ENCODE data around the gene PRKCH. TPM values are rescaled to one million over a fixed set of nuclear protein-coding genes. Genes with fewer than 3 reads are reported as not detected.

Gene PRKCH
- total RNA-seq, 4 donors from 2014 or later: 34.5 to 51.3 (median 45.0) TPM

- H3K27ac ChIP-seq: peak overlapping the region; percentile 6 to 84 (median 54)
- peaks cover 38 to 77% (median 69%) of the 10 kb centered on the region in 3 donors for H3K4me1 ChIP-seq
- no peak for DNase-seq
- no peaks in the 10 kb centered on the region for H3K36me3 ChIP-seq
- H3K9me3 ChIP-seq: no peaks in the 10 kb centered on the region
- 35 to 41% methylated on average over 2 of the region's 2 CpGs for WGBS, 2 donors
- no peaks in the 10 kb centered on the region for H3K27me3 ChIP-seq
- intact Hi-C loops (cut with DNase I): no loop called here
- TF ChIP-seq POLR2A (IDR thresholded peaks at IDR 0.05) (no peak), CTCF (IDR thresholded peaks at IDR 0.05) (no peak)
- H3K4me3 ChIP-seq: no peak overlapping the region
These were observed 194.9 kb downstream of the PRKCH start for GRCh38 chr14:61516118-61516743.

DNA sequence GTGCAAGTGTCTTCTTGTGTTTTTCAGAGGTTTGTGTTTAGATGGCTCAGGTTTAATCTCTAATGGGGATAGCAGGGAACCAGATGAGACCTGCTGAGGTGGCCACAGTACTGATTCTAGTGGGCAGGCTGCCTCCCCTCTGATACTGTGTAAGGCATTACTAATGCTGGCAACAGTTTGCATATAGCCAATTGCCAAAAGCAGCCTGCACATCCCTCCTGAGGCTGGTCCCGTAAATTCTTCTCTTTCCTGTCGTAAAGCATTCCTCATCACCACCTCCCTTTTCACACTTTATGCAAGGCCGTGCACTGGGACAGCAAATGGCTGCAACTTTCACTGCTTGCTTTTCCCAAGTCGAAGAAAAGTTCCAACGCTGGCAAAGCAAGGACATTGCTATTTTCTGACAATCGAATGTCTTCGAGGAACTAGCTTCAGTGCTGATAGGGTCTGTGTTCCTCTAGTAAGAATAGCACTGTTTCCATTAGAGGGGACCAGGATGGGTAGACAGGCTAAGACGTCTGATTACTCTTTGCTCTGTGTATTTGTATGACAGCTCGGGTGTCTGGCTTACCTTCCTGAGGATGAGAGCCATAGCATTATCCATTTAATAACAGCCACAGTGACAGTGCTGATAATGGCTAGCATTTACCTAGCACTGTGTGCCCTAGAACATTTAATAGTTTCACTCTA lies 195.7 kb downstream of the PRKCH start:
- Histone ChIP-seq H3K4me1 (peaks cover 35 to 68% (median 60%) of the 10 kb centered on the region in 3 donors), H3K36me3 (no peaks in the 10 kb centered on the region), H3K27ac (peak overlapping the region in 3 of 4 donors; percentile 32 to 56 (median 52)), H3K4me3 (no peak overlapping the region), H3K9me3 (no peaks in the 10 kb centered on the region), H3K27me3 (no peaks in the 10 kb centered on the region)
- DNase-seq: no peak
- intact Hi-C loops (cut with DNase I): no loop called here
- TF ChIP-seq CTCF (IDR thresholded peaks at IDR 0.05) (no peak), POLR2A (IDR thresholded peaks at IDR 0.05) (no peak)
- 58 to 69% methylated on average over 9 of the region's 9 CpGs for WGBS, 2 donors

- DNase-seq: no peak
- Histone ChIP-seq H3K4me3 (no peak overlapping the region), H3K27ac (peak overlapping the region in 3 of 4 donors; percentile 6 to 56 (median 32)), H3K36me3 (no peaks in the 10 kb centered on the region), H3K27me3 (no peaks in the 10 kb centered on the region), H3K9me3 (no peaks in the 10 kb centered on the region), H3K4me1 (peaks cover 31 to 68% (median 55%) of the 10 kb centered on the region in 3 donors)
- intact Hi-C loops (cut with DNase I): no loop called here
- TF ChIP-seq CTCF (IDR thresholded peaks at IDR 0.05) (no peak), POLR2A (IDR thresholded peaks at IDR 0.05) (no peak)
- WGBS, 2 donors: 25 to 52% methylated on average over 4 to 6 of the region's 6 CpGs
These were observed 196.6 kb downstream of the PRKCH start for GRCh38 chr14:61517911-61518384.

- DNase-seq: no peak
- intact Hi-C loops (cut with DNase I): no loop called here
- Histone ChIP-seq H3K4me1 (peaks cover 32 to 68% (median 53%) of the 10 kb centered on the region in 3 donors), H3K27me3 (no peaks in the 10 kb centered on the region), H3K4me3 (no peak overlapping the region), H3K27ac (no peak overlapping the region), H3K9me3 (no peaks in the 10 kb centered on the region), H3K36me3 (no peaks in the 10 kb centered on the region)
- TF ChIP-seq CTCF (IDR thresholded peaks at IDR 0.05): no peak
- TF ChIP-seq POLR2A (IDR thresholded peaks at IDR 0.05): no peak
- WGBS, 2 donors: 52 to 55% methylated on average over 2 of the region's 2 CpGs
These were observed 197.0 kb downstream of the PRKCH start for GRCh38 chr14:61518403-61518802.

DNA sequence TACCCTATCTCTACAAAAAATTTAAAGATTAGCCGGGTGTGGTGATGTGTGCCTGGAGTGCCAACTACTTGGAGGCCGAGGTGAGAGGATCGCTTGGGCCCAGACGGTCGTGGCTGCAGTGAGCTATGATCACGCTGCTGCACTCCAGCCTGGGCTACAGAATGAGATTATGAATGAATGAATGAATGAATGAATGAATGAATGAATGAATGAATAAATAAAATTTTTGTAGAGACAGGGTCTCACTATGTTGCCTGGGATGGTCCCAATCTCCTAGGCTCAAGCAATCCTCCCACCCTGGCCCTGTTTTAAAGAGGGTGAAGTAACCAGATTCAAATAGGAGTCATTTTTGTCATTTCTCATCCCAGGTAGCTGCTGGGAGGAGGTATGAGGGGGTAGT lies 197.7 kb downstream of the PRKCH start:
- H3K4me1 ChIP-seq: peaks cover 31 to 68% (median 55%) of the 10 kb centered on the region in 3 donors
- H3K9me3 ChIP-seq: no peaks in the 10 kb centered on the region
- no peak overlapping the region for H3K27ac ChIP-seq
- intact Hi-C loops (cut with DNase I): no loop called here
- H3K27me3 ChIP-seq: no peaks in the 10 kb centered on the region
- H3K4me3 ChIP-seq: no peak overlapping the region
- TF ChIP-seq POLR2A (IDR thresholded peaks at IDR 0.05): no peak
- 94 to 98% methylated on average over 6 of the region's 6 CpGs for WGBS, 2 donors
- no peaks in the 10 kb centered on the region for H3K36me3 ChIP-seq
- no peak for DNase-seq

Data from esophagus squamous epithelium (tissue), 5 donors.